Measurements from ENCODE around the gene BAG3. TPM values are rescaled to one million over a fixed set of nuclear protein-coding genes. Genes with fewer than 3 reads are reported as not detected.
A peak's percentile ranks its signal among the peaks of the same experiment; 100 is the strongest.

The BAG3 gene
- total and polyA plus RNA-seq, 9 of the 15 experiments (the other 6 are each of a cell fraction or from before 2014, with no cell fraction given) = 2.6 to 27.4 (median 7.2) TPM

DNA sequence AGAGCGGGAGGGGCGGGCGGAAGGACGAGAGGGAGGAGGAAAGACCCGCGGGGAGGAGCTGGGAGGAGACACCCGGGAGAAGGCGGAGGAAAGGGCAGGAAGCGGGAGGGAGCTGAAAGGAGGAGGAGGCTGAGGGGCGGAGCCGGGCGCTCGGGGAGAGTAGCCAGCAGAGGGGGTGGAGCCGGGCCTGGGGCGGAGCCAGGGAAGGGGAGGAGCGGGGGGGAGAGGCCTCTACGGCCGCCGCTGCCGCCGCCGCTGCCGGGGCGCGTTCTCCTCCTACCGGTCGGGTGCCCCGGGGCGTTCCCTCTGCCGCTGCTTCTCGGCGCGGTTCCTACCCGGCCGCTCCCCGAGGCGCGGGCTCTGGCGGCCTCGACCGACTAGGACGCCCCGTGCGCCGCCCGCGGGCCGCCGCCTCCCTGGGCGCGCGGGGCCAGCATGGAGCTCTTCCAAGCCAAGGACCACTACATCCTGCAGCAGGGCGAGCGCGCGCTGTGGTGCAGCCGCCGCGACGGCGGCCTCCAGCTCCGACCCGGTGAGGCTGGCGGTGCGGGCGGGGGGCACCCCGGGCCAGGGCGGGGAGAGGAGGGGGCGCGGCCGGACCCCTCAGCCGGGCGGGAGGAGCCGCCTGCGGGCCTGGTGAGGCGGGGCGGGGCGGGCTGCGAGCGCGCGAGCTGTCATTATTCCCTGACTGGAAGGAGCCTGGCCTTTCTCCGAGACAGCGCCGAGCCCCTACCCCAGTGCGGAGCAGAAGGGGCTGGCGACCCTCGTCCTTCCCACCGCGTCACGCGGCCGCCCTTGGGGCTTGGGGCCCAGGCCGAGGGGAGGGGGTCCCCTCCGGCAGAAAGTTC lies 74.9 kb downstream of the BAG3 start, which contains the start of gene INPP5F (continued):
- TF ChIP-seq, protein P1, sequence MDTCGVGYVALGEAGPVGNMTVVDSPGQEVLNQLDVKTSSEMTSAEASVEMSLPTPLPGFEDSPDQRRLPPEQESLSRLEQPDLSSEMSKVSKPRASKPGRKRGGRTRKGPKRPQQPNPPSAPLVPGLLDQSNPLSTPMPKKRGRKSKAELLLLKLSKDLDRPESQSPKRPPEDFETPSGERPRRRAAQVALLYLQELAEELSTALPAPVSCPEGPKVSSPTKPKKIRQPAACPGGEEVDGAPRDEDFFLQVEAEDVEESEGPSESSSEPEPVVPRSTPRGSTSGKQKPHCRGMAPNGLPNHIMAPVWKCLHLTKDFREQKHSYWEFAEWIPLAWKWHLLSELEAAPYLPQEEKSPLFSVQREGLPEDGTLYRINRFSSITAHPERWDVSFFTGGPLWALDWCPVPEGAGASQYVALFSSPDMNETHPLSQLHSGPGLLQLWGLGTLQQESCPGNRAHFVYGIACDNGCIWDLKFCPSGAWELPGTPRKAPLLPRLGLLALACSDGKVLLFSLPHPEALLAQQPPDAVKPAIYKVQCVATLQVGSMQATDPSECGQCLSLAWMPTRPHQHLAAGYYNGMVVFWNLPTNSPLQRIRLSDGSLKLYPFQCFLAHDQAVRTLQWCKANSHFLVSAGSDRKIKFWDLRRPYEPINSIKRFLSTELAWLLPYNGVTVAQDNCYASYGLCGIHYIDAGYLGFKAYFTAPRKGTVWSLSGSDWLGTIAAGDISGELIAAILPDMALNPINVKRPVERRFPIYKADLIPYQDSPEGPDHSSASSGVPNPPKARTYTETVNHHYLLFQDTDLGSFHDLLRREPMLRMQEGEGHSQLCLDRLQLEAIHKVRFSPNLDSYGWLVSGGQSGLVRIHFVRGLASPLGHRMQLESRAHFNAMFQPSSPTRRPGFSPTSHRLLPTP (IDR thresholded peaks at IDR 0.05; ENCODE audit: borderline replicate concordance, extremely low read depth, insufficient read length) = no peak
- TF ChIP-seq CREBBP (IDR thresholded peaks at IDR 0.05; ENCODE audit: low read depth, low read length) (no peak), ARHGAP35 (IDR thresholded peaks at IDR 0.05; ENCODE audit: partially characterized antibody) (no peak), SMAD3 (CRISPR knock-in tag; conservative IDR thresholded peaks at IDR 0.05) (no peak), KDM2B (CRISPR knock-in tag; IDR thresholded peaks at IDR 0.05) (no peak), CBX8 (IDR thresholded peaks at IDR 0.05; ENCODE audit: borderline replicate concordance, extremely low read depth, low read depth, low read length, poor library complexity, severe bottlenecking) (no peak), TBL1XR1 (IDR thresholded peaks at IDR 0.05; ENCODE audit: low read length in 2 of 2) (no peak), KDM4B (IDR thresholded peaks at IDR 0.05; ENCODE audit: borderline replicate concordance in 2 of 2, low read depth in 1 of 2) (0 out of 4 replicates have a peak, but pooled peaks of 1 of the 2 experiments have one; percentile 83), MEIS2 (IDR thresholded peaks at IDR 0.05; ENCODE audit: partially characterized antibody) (no peak), ZNF699 (CRISPR knock-in tag; IDR thresholded peaks at IDR 0.05; ENCODE audit: insufficient replicate concordance) (no peak)
- TF ChIP-seq, protein P2, sequence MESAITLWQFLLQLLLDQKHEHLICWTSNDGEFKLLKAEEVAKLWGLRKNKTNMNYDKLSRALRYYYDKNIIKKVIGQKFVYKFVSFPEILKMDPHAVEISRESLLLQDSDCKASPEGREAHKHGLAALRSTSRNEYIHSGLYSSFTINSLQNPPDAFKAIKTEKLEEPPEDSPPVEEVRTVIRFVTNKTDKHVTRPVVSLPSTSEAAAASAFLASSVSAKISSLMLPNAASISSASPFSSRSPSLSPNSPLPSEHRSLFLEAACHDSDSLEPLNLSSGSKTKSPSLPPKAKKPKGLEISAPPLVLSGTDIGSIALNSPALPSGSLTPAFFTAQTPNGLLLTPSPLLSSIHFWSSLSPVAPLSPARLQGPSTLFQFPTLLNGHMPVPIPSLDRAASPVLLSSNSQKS (CRISPR knock-in tag; IDR thresholded peaks at IDR 0.05) = no peak
- TF ChIP-seq, protein P3, sequence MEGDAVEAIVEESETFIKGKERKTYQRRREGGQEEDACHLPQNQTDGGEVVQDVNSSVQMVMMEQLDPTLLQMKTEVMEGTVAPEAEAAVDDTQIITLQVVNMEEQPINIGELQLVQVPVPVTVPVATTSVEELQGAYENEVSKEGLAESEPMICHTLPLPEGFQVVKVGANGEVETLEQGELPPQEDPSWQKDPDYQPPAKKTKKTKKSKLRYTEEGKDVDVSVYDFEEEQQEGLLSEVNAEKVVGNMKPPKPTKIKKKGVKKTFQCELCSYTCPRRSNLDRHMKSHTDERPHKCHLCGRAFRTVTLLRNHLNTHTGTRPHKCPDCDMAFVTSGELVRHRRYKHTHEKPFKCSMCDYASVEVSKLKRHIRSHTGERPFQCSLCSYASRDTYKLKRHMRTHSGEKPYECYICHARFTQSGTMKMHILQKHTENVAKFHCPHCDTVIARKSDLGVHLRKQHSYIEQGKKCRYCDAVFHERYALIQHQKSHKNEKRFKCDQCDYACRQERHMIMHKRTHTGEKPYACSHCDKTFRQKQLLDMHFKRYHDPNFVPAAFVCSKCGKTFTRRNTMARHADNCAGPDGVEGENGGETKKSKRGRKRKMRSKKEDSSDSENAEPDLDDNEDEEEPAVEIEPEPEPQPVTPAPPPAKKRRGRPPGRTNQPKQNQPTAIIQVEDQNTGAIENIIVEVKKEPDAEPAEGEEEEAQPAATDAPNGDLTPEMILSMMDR (IDR thresholded peaks at IDR 0.05 in 2 of 3, conservative IDR thresholded peaks at IDR 0.05 in 1 of 3; ENCODE audit: insufficient read depth in 2 of 3, low read depth in 1 of 3, low read length in 3 of 3) = peak in 2 of 3 experiments; percentile 33 to 39; a peak in 3 of 6 replicates
- TF ChIP-seq, protein P4, sequence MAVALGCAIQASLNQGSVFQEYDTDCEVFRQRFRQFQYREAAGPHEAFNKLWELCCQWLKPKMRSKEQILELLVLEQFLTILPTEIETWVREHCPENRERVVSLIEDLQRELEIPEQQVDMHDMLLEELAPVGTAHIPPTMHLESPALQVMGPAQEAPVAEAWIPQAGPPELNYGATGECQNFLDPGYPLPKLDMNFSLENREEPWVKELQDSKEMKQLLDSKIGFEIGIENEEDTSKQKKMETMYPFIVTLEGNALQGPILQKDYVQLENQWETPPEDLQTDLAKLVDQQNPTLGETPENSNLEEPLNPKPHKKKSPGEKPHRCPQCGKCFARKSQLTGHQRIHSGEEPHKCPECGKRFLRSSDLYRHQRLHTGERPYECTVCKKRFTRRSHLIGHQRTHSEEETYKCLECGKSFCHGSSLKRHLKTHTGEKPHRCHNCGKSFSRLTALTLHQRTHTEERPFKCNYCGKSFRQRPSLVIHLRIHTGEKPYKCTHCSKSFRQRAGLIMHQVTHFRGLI (CRISPR knock-in tag; IDR thresholded peaks at IDR 0.05) = no peak
